NCI-H1417 (cell line): Measurements from ENCODE around the gene MPST.

Experiments
- DNase-seq, 3 experiments: peaks; one replicate each; lab custom pipeline; 2025; lab: John Stamatoyannopoulos, UW

Gene MPST

GRCh38 chr22:37022483-37023337, 3.2 kb downstream of the MPST start:
- DNase-seq = no peak

GRCh38 chr22:37023743-37024338, 4.3 kb downstream of the MPST start:
- no peak for DNase-seq

- no peak for DNase-seq
Measured at GRCh38 chr22:37024339-37025157, 5.0 kb downstream of the MPST start.

GRCh38 chr22:37025500-37026070, 6.0 kb downstream of the MPST start:
- no peak for DNase-seq

- DNase-seq = no peak
Measured at GRCh38 chr22:37026325-37026724, 6.8 kb downstream of the MPST start.

GRCh38 chr22:37027556-37027955, 8.0 kb downstream of the MPST start:
- DNase-seq = no peak

GRCh38 chr22:37028692-37029674, 9.4 kb downstream of the MPST start:
- DNase-seq = no peak

- no peak for DNase-seq
Measured at GRCh38 chr22:37030560-37031281, 11.2 kb downstream of the MPST start.

GRCh38 chr22:37032134-37032534, 12.6 kb downstream of the MPST start:
- no peak for DNase-seq

GRCh38 chr22:37032535-37033460, 13.3 kb downstream of the MPST start:
- DNase-seq = no peak

- DNase-seq = no peak
Measured at GRCh38 chr22:37033605-37034430, 14.3 kb downstream of the MPST start.

GRCh38 chr22:37036655-37037377, 17.3 kb downstream of the MPST start:
- DNase-seq = peak in 1 of 3 experiments; percentile 12

GRCh38 chr22:37037669-37038068, 18.1 kb downstream of the MPST start:
- peak in 1 of 3 experiments; percentile 3 for DNase-seq

- no peak for DNase-seq
Measured at GRCh38 chr22:37039466-37039865, 19.9 kb downstream of the MPST start.

- no peak for DNase-seq
Measured at GRCh38 chr22:37043209-37043827, 23.8 kb downstream of the MPST start.

- peak; percentile 33 to 57 (median 55) for DNase-seq
Measured at GRCh38 chr22:37043828-37044538, 24.4 kb downstream of the MPST start.
